OCI-LY1 (cell line): ENCODE data around the gene CYB5B.

Experiments
- H2AFZ ChIP-seq: fragments of 200-600 bp; sonication (generic), shearing (Covaris generic); 2 replicates; pipeline ENCODE4 v1.6.0; 2014; ENCODE audit warnings: antibody characterized with exemption, mild to moderate bottlenecking, low read length
- H3F3A ChIP-seq: fragments of 200-600 bp; sonication (generic), shearing (Covaris generic); 2 replicates; pipeline ENCODE4 v1.6.0; 2014; ENCODE audit warnings: mild to moderate bottlenecking, antibody characterized with exemption, low read length, moderate library complexity; ENCODE audit not compliant: insufficient read depth
- H3K27ac ChIP-seq: fragments of 200-600 bp; sonication (generic); 2 replicates; pipeline ENCODE4 v1.5.1; 2014; ENCODE audit warnings: low read length, mixed run types, mild to moderate bottlenecking, low read depth; ENCODE audit not compliant: poor library complexity, severe bottlenecking
- H3K27me3 ChIP-seq: fragments of 200-600 bp; sonication (generic); 2 replicates; pipeline ENCODE4 v1.6.0; 2014; ENCODE audit warnings: antibody characterized with exemption, mild to moderate bottlenecking, low read length, moderate library complexity; ENCODE audit not compliant: insufficient read depth
- H3K36me3 ChIP-seq: fragments of 200-600 bp; sonication (generic); 2 replicates; pipeline ENCODE4 v1.6.1; 2014; ENCODE audit warnings: mild to moderate bottlenecking, antibody characterized with exemption, low read length, moderate library complexity, mixed read lengths; ENCODE audit not compliant: insufficient read depth
- H3K4me1 ChIP-seq: fragments of 200-600 bp; sonication (generic); 2 replicates; pipeline ENCODE4 v1.5.1; 2014; ENCODE audit warnings: mild to moderate bottlenecking, low read length, moderate library complexity; ENCODE audit not compliant: insufficient read depth, severe bottlenecking
- H3K4me2 ChIP-seq: fragments of 200-600 bp; sonication (generic), shearing (Covaris generic); 2 replicates; pipeline ENCODE4 v1.6.1; 2014; ENCODE audit warnings: low read length
- H3K4me3 ChIP-seq: fragments of 200-600 bp; sonication (generic); 2 replicates; pipeline ENCODE4 v1.5.1; 2014; ENCODE audit warnings: low read length, low read depth, mild to moderate bottlenecking, mixed read lengths; ENCODE audit not compliant: poor library complexity, severe bottlenecking
- H3K79me2 ChIP-seq: fragments of 200-600 bp; shearing (Covaris generic); 2 replicates; pipeline ENCODE4 v1.6.1; 2016; ENCODE audit warnings: mixed run types, low read length, mixed read lengths; ENCODE audit not compliant: insufficient read depth
- H3K9ac ChIP-seq: fragments of 200-600 bp; sonication (generic), shearing (Covaris generic); 2 replicates; pipeline ENCODE4 v1.6.1; 2014; ENCODE audit warnings: mild to moderate bottlenecking, low read length, mixed read lengths
- H3K9me2 ChIP-seq: fragments of 200-600 bp; sonication (generic), shearing (Covaris generic); 2 replicates; pipeline ENCODE4 v1.6.1; 2014; ENCODE audit warnings: low read depth, mild to moderate bottlenecking, low read length, mixed read lengths
- H3K9me3 ChIP-seq: fragments of 200-600 bp; shearing (Covaris generic); 2 replicates; pipeline ENCODE4 v1.6.1; 2014; ENCODE audit warnings: low read length, mixed read lengths
- H4K20me1 ChIP-seq: fragments of 200-600 bp; sonication (generic), shearing (Covaris generic); 2 replicates; pipeline ENCODE4 v1.6.0; 2016; ENCODE audit warnings: mild to moderate bottlenecking, low read length; ENCODE audit not compliant: insufficient read depth
- EZH2 ChIP-seq: fragments of 200-600 bp; sonication (generic), shearing (Covaris generic); IDR thresholded peaks from 2 replicates; pipeline ENCODE4 v1.8.0; 2017; ENCODE audit warnings: borderline replicate concordance, mixed run types, mild to moderate bottlenecking, antibody characterized with exemption, low read length, moderate library complexity, mixed read lengths
- TF ChIP-seq, protein P1 (sequence below): fragments of 200-600 bp; sonication (generic), shearing (Covaris generic); IDR thresholded peaks from 2 replicates; pipeline ENCODE4 v1.5.1; 2017; ENCODE audit warnings: mild to moderate bottlenecking, antibody characterized with exemption, low read length, moderate library complexity, mixed read lengths

CYB5B gene

DNA sequence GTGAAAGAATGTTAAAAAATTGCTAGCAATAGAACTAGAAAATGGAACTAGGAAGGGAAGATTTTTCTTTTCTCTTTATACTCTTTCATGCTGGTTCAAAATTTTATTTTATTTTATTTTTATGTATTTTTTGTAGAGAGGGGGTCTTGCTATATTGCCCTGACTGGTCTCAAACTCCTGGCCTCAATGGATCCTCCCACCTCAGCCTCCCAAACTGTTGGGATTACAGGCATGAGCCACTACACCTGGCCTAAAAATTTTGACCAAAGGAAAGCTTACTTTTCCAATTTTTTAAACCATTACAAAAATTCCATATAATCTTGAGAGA is 28.6 kb upstream of the CYB5B start:
- no peak overlapping the region for H3K9ac ChIP-seq
- no peak overlapping the region for H3K4me2 ChIP-seq
- H3K4me1 ChIP-seq, result peaks cover 5% of the 10 kb centered on the region
- H3K4me3 ChIP-seq, result no peak overlapping the region
- H3F3A ChIP-seq, result no peaks in the 10 kb centered on the region
- H3K27me3 ChIP-seq, result no peaks in the 10 kb centered on the region
- TF ChIP-seq, protein P1, sequence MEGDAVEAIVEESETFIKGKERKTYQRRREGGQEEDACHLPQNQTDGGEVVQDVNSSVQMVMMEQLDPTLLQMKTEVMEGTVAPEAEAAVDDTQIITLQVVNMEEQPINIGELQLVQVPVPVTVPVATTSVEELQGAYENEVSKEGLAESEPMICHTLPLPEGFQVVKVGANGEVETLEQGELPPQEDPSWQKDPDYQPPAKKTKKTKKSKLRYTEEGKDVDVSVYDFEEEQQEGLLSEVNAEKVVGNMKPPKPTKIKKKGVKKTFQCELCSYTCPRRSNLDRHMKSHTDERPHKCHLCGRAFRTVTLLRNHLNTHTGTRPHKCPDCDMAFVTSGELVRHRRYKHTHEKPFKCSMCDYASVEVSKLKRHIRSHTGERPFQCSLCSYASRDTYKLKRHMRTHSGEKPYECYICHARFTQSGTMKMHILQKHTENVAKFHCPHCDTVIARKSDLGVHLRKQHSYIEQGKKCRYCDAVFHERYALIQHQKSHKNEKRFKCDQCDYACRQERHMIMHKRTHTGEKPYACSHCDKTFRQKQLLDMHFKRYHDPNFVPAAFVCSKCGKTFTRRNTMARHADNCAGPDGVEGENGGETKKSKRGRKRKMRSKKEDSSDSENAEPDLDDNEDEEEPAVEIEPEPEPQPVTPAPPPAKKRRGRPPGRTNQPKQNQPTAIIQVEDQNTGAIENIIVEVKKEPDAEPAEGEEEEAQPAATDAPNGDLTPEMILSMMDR, result no peak; the same call in 1 of the 2 replicates
- TF ChIP-seq EZH2, result no peak
- H3K36me3 ChIP-seq, result no peaks in the 10 kb centered on the region
- H3K27ac ChIP-seq, result no peak overlapping the region
- no peaks in the 10 kb centered on the region for H3K9me3 ChIP-seq
- no peak overlapping the region for H2AFZ ChIP-seq
- H3K79me2 ChIP-seq, result no peaks in the 10 kb centered on the region
- no peaks in the 10 kb centered on the region for H3K9me2 ChIP-seq
- no peaks in the 10 kb centered on the region for H4K20me1 ChIP-seq

DNA sequence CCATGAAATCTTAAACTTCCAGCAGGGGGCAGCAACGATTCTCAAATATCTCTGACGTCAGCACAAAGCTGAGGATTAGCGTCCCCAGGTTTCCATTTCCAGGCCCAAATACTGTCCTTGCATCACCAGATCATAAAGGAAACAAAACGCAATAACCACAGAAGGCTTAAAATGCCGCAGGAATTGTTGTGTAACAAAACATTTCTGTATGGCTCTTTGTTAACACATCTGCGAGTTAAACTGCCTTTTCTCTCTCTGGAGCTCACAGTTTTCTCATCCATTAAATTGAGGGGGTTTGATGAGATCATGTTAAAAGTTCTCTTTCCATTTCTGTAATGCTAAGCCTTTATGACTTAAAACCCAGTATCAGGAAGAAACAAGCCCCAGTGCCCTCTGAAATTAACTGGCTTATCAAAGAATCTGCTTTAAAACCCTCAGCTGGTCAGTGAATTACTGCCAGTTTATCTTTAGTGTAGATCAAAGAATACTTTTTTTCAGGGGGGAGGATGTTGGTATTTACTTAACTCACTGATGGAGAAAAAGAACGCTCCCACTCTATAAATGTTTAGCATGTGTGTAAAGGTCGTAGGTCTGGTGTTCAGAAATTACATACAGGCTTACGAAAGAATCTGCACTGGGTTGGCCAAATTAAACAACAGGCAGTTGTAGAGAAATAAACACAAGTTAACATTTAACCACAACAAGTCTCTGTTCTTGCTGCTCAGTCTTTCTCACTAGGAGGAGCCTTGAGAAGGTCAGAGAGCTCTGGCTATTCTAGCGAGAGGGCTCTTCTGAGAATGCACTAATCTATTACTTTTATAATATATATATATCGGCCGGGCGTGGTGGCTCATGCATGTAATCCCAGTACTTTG is 28.0 kb upstream of the CYB5B start:
- Histone ChIP-seq H3K79me2 (no peaks in the 10 kb centered on the region), H3K4me2 (peak overlapping the region; percentile 53), H3K27me3 (no peaks in the 10 kb centered on the region), H3K4me3 (no peak overlapping the region), H3F3A (no peaks in the 10 kb centered on the region), H3K4me1 (peaks cover 5% of the 10 kb centered on the region), H4K20me1 (no peaks in the 10 kb centered on the region), H3K9me3 (no peaks in the 10 kb centered on the region), H3K9ac (peak overlapping the region; percentile 16; the same call in 1 of the 2 replicates), H3K36me3 (no peaks in the 10 kb centered on the region), H3K27ac (no peak overlapping the region), H3K9me2 (no peaks in the 10 kb centered on the region), H2AFZ (peak overlapping the region; percentile 78; the same call in 1 of the 2 replicates)
- TF ChIP-seq, protein P1, result peak; percentile 81; the same call in 1 of the 2 replicates
- TF ChIP-seq EZH2, result no peak

DNA sequence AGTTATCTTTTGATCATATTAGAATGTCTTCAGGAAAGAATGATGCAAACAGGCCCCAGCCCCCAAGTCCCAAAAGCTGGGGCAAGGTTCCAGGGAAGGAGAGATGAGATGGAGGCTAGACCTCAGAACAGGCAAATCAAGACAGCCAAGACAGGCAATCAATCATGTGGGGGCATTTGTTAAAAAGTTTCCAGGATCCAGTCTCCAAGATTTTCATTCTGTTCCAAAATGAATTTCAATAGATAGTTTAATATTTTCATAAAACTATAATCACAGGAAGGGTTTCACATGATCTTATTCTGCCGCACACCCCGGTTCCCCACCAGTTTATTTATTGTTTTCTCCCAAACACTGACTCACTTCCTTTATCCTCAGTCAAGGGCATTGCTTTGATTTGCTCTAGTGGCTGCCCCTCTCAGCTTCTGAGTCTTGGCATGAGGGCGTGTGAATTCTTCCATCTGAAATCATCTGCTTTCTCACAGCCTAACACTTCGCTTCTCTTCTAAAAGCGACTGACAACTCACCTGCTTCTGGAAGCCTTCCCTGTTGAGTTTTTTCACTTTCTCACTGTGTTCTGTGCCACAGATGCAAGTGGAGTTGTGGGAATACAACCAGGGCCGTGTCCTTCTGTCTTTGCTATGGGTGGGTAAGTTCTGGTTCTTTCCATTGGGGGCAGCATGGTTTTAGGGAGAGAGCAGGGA is 26.4 kb upstream of the CYB5B start:
- Histone ChIP-seq H3K27me3 (no peaks in the 10 kb centered on the region), H3K27ac (no peak overlapping the region), H3K4me3 (no peak overlapping the region), H3K9me2 (no peaks in the 10 kb centered on the region), H3K79me2 (no peaks in the 10 kb centered on the region), H3F3A (no peaks in the 10 kb centered on the region), H4K20me1 (no peaks in the 10 kb centered on the region), H3K4me1 (peaks cover 11% of the 10 kb centered on the region), H2AFZ (no peak overlapping the region), H3K9ac (no peak overlapping the region), H3K4me2 (no peak overlapping the region), H3K9me3 (no peaks in the 10 kb centered on the region), H3K36me3 (no peaks in the 10 kb centered on the region)
- TF ChIP-seq, protein P1, result peak; percentile 27; the same call in 1 of the 2 replicates
- TF ChIP-seq EZH2, result no peak
